OCI-LY1 (cell line): Measurements from ENCODE around the gene ICAM1.
A peak's percentile ranks its signal among the peaks of the same experiment; 100 is the strongest.

Experiments used
- H2AFZ ChIP-seq: fragments of 200-600 bp; sonication (generic), shearing (Covaris generic); 2 replicates; pipeline ENCODE4 v1.6.0; 2014; ENCODE audit warnings: antibody characterized with exemption, mild to moderate bottlenecking, low read length
- H3F3A ChIP-seq: fragments of 200-600 bp; sonication (generic), shearing (Covaris generic); 2 replicates; pipeline ENCODE4 v1.6.0; 2014; ENCODE audit warnings: mild to moderate bottlenecking, antibody characterized with exemption, low read length, moderate library complexity; ENCODE audit not compliant: insufficient read depth
- H3K27ac ChIP-seq: fragments of 200-600 bp; sonication (generic); 2 replicates; pipeline ENCODE4 v1.5.1; 2014; ENCODE audit warnings: low read length, mixed run types, mild to moderate bottlenecking, low read depth; ENCODE audit not compliant: poor library complexity, severe bottlenecking
- H3K27me3 ChIP-seq: fragments of 200-600 bp; sonication (generic); 2 replicates; pipeline ENCODE4 v1.6.0; 2014; ENCODE audit warnings: antibody characterized with exemption, mild to moderate bottlenecking, low read length, moderate library complexity; ENCODE audit not compliant: insufficient read depth
- H3K36me3 ChIP-seq: fragments of 200-600 bp; sonication (generic); 2 replicates; pipeline ENCODE4 v1.6.1; 2014; ENCODE audit warnings: mild to moderate bottlenecking, antibody characterized with exemption, low read length, moderate library complexity, mixed read lengths; ENCODE audit not compliant: insufficient read depth
- H3K4me1 ChIP-seq: fragments of 200-600 bp; sonication (generic); 2 replicates; pipeline ENCODE4 v1.5.1; 2014; ENCODE audit warnings: mild to moderate bottlenecking, low read length, moderate library complexity; ENCODE audit not compliant: insufficient read depth, severe bottlenecking
- H3K4me2 ChIP-seq: fragments of 200-600 bp; sonication (generic), shearing (Covaris generic); 2 replicates; pipeline ENCODE4 v1.6.1; 2014; ENCODE audit warnings: low read length
- H3K4me3 ChIP-seq: fragments of 200-600 bp; sonication (generic); 2 replicates; pipeline ENCODE4 v1.5.1; 2014; ENCODE audit warnings: low read length, low read depth, mild to moderate bottlenecking, mixed read lengths; ENCODE audit not compliant: poor library complexity, severe bottlenecking
- H3K79me2 ChIP-seq: fragments of 200-600 bp; shearing (Covaris generic); 2 replicates; pipeline ENCODE4 v1.6.1; 2016; ENCODE audit warnings: mixed run types, low read length, mixed read lengths; ENCODE audit not compliant: insufficient read depth
- H3K9ac ChIP-seq: fragments of 200-600 bp; sonication (generic), shearing (Covaris generic); 2 replicates; pipeline ENCODE4 v1.6.1; 2014; ENCODE audit warnings: mild to moderate bottlenecking, low read length, mixed read lengths
- H3K9me2 ChIP-seq: fragments of 200-600 bp; sonication (generic), shearing (Covaris generic); 2 replicates; pipeline ENCODE4 v1.6.1; 2014; ENCODE audit warnings: low read depth, mild to moderate bottlenecking, low read length, mixed read lengths
- H3K9me3 ChIP-seq: fragments of 200-600 bp; shearing (Covaris generic); 2 replicates; pipeline ENCODE4 v1.6.1; 2014; ENCODE audit warnings: low read length, mixed read lengths
- H4K20me1 ChIP-seq: fragments of 200-600 bp; sonication (generic), shearing (Covaris generic); 2 replicates; pipeline ENCODE4 v1.6.0; 2016; ENCODE audit warnings: mild to moderate bottlenecking, low read length; ENCODE audit not compliant: insufficient read depth
- CTCF ChIP-seq: fragments of 200-600 bp; sonication (generic), shearing (Covaris generic); IDR thresholded peaks from 2 replicates; pipeline ENCODE4 v1.5.1; 2017; ENCODE audit warnings: mild to moderate bottlenecking, antibody characterized with exemption, low read length, moderate library complexity, mixed read lengths
- EZH2 ChIP-seq: fragments of 200-600 bp; sonication (generic), shearing (Covaris generic); IDR thresholded peaks from 2 replicates; pipeline ENCODE4 v1.8.0; 2017; ENCODE audit warnings: borderline replicate concordance, mixed run types, mild to moderate bottlenecking, antibody characterized with exemption, low read length, moderate library complexity, mixed read lengths

The ICAM1 gene

DNA sequence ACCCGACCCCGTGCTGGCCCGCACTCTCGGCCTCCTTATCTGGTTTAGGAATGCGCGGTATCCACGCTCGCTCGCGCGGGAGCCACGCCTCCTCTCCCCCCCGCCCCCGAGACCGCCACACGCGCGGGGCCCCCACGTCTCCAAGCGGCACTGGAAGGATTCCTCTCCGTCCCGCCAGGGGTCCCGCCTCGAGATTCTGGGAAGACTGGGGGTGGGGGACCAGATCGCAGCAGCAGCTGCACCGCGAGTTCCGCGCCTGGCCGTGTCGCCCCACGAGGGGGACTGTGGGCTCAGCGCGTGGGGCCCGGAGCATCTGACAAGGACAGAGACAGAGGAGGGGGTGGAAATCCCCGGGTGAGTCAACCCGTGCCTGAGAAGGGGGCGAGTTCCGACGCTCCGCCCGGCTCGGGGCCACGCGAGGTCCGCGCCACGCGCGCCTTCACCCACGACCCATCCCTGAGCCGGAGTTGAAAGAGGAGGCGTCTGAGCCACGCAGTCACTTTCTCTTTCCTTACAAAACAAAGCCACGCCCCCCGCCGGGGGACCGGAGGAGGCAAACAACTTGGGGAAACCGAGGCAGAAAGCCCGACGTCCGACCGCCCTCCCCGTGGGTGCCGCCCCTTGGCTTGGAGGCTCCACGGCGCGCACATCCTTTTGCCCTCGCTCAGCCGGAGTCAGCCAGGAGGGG, 40.6 kb upstream of the ICAM1 start:
- H3K27me3 ChIP-seq, result no peaks in the 10 kb centered on the region
- H4K20me1 ChIP-seq, result no peaks in the 10 kb centered on the region
- H3K79me2 ChIP-seq, result peaks cover 54% of the 10 kb centered on the region
- H3K9me3 ChIP-seq, result no peaks in the 10 kb centered on the region
- H3K9ac ChIP-seq, result peak overlapping the region; percentile 91
- no peak overlapping the region for H2AFZ ChIP-seq
- H3F3A ChIP-seq, result peaks cover 4% of the 10 kb centered on the region; the same call in 1 of the 2 replicates
- peak overlapping the region; percentile 69 for H3K4me2 ChIP-seq
- peak overlapping the region; percentile 96 for H3K4me3 ChIP-seq
- peak overlapping the region; percentile 98 for H3K27ac ChIP-seq
- H3K9me2 ChIP-seq, result no peaks in the 10 kb centered on the region
- H3K36me3 ChIP-seq, result peaks cover 38% of the 10 kb centered on the region; the same call in 1 of the 2 replicates
- peaks cover 71% of the 10 kb centered on the region for H3K4me1 ChIP-seq
- TF ChIP-seq EZH2 (no peak), CTCF (no peak)

DNA sequence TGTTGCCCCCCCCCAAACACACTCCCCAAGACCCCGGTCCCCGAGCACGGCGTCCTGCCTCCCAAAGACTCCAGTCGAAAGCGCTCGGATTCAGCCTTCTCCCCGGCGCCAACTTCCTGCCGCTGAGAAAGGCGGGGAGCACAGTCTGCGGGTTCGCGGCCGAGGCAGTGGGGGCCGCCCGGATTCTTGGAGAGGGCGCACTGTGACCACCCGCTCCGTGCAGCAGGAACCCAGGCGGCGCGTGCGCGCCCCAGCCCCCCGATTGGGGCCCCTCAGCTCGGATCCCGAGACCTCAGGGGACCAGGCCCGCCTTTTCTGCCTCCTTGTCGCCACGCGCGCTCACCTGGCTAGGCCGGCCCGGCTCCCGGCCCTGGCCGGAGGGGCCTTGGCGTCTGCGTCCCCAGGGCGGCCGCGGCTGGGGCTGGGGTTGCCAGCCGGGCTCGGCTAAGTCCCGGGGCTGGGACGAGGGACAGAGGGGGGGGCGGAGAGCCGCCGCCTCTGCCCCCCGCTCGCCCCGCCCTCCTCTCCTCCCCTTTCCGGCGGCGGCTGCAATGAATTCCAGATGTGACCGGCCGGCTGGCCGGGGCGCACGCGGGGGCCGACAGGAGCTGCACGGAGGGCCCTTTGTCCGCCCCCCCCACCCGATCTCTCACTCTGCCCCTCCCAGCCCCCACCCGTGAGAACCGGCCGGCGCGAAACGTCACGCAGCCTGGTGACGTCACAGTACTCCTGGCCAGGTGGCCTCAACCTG, 39.9 kb upstream of the ICAM1 start, which contains the start of gene S1PR2:
Gene S1PR2 (minus strand): TSS at position 471 of the 751 bp plus-strand sequence. CDS start 6,426 bp downstream, outside the sequence.
- H3K27me3 ChIP-seq, result no peaks in the 10 kb centered on the region
- peak within 1 kb of the TSS; percentile 69 for H3K4me2 ChIP-seq
- H3K4me3 ChIP-seq, result peak within 1 kb of the TSS; percentile 96
- H3F3A ChIP-seq, result peaks cover 8% of the 10 kb centered on the region; the same call in 1 of the 2 replicates
- peaks cover 76% of the 10 kb centered on the region for H3K4me1 ChIP-seq
- H2AFZ ChIP-seq, result no peak within 1 kb of the TSS
- no peak for TF ChIP-seq CTCF
- no peak for TF ChIP-seq EZH2
- peak within 1 kb of the TSS; percentile 91 for H3K9ac ChIP-seq
- no peaks in the 10 kb centered on the region for H3K9me3 ChIP-seq
- H4K20me1 ChIP-seq, result no peaks in the 10 kb centered on the region
- H3K79me2 ChIP-seq, result peaks cover 48% of the 10 kb centered on the region
- H3K36me3 ChIP-seq, result peaks cover 32% of the 10 kb centered on the region; the same call in 1 of the 2 replicates
- H3K9me2 ChIP-seq, result no peaks in the 10 kb centered on the region
- peak within 1 kb of the TSS; percentile 98 for H3K27ac ChIP-seq

GRCh38 chr19:10231612-10232228, 39.2 kb upstream of the ICAM1 start:
- peaks cover 42% of the 10 kb centered on the region for H3K79me2 ChIP-seq
- H3K9me3 ChIP-seq, result no peaks in the 10 kb centered on the region
- H2AFZ ChIP-seq, result no peak overlapping the region
- H3K4me3 ChIP-seq, result peak overlapping the region; percentile 96
- peak overlapping the region; percentile 98 for H3K27ac ChIP-seq
- no peaks in the 10 kb centered on the region for H3K9me2 ChIP-seq
- peak overlapping the region; percentile 91 for H3K9ac ChIP-seq
- H3K4me1 ChIP-seq, result peaks cover 76% of the 10 kb centered on the region
- H3K27me3 ChIP-seq, result no peaks in the 10 kb centered on the region
- H3K36me3 ChIP-seq, result peaks cover 26% of the 10 kb centered on the region; the same call in 1 of the 2 replicates
- TF ChIP-seq CTCF (no peak), EZH2 (no peak)
- peak overlapping the region; percentile 69 for H3K4me2 ChIP-seq
- H3F3A ChIP-seq, result peaks cover 8% of the 10 kb centered on the region; the same call in 1 of the 2 replicates
- H4K20me1 ChIP-seq, result no peaks in the 10 kb centered on the region
